Calu3 (cell line): ENCODE results near the gene TMEM86B. TPM values are rescaled to one million over a fixed set of nuclear protein-coding genes. Genes with fewer than 3 reads are reported as not detected.
"Not testable (repeated sequence)": the region's sequence is repeated elsewhere in the genome, so short reads cannot be mapped to it uniquely, and the experiment has no call there.

Experiments
- BruUV-seq: library from RNA; stranded (reverse); fragments of 400-500 nt; replicated peaks from 2 replicates; lab custom pipeline; 2021; lab: Mats Ljungman, UMichigan
- CTCF ChIA-PET: fragments of 300-600 bp; sonication (Branson Sonifier 250); formaldehyde crosslinking; loops from one replicate; lab custom pipeline; 2022; ENCODE audit warnings: antibody characterized with exemption; lab: Charles Lee
- DNase-seq: peaks from one replicate; pipeline ENCODE4 v3.0.0; 2022
- H3K27ac Mint-ChIP-seq: one replicate; pipeline ENCODE4 v1.8.0; 2022; ENCODE audit warnings: mixed read lengths; ENCODE audit not compliant: unreplicated experiment
- H3K27me3 Mint-ChIP-seq: one replicate; pipeline ENCODE4 v1.8.0; 2022; ENCODE audit warnings: mixed read lengths; ENCODE audit not compliant: unreplicated experiment
- H3K36me3 Mint-ChIP-seq: one replicate; pipeline ENCODE4 v1.8.0; 2022; ENCODE audit warnings: mild to moderate bottlenecking, moderate library complexity, mixed read lengths; ENCODE audit not compliant: insufficient read depth, unreplicated experiment
- H3K4me1 Mint-ChIP-seq: one replicate; pipeline ENCODE4 v1.8.0; 2022; ENCODE audit warnings: mild to moderate bottlenecking, low read depth, mixed read lengths; ENCODE audit not compliant: unreplicated experiment
- H3K4me3 Mint-ChIP-seq: one replicate; pipeline ENCODE4 v1.8.0; 2022; ENCODE audit warnings: mild to moderate bottlenecking, low read depth, moderate library complexity, mixed read lengths; ENCODE audit not compliant: unreplicated experiment
- H3K9me3 Mint-ChIP-seq: one replicate; pipeline ENCODE4 v1.8.0; 2022; ENCODE audit warnings: low read depth, mixed read lengths; ENCODE audit not compliant: unreplicated experiment
- CTCF ChIP-seq: fragments of 200-600 bp; IDR thresholded peaks from one replicate; pipeline ENCODE4 v1.8.0; 2022; ENCODE audit warnings: antibody characterized with exemption; ENCODE audit not compliant: unreplicated experiment
- intact Hi-C: fragments of 100-400 bp; cut with micrococcal nuclease; formaldehyde crosslinking; loops from one replicate; pipeline ENCODE4 v1.10.0; 2022; ENCODE audit not compliant: unreplicated experiment
- total RNA-seq: library from RNA; stranded (reverse); gene quantifications from 2 replicates; pipeline ENCODE4 v1.2.3, GENCODE V29; 2022

The TMEM86B gene
- total RNA-seq, 1 experiment from 2014 or later = 14.3 TPM

- BruUV-seq = TSS peak; percentile 41
- Mint-ChIP-seq H3K9me3 (no peaks in the 10 kb centered on the region), H3K27ac (peak overlapping the region; percentile 92), H3K4me3 (peak overlapping the region; percentile 64), H3K36me3 (peaks cover 35% of the 10 kb centered on the region), H3K4me1 (peaks cover 33% of the 10 kb centered on the region), H3K27me3 (no peaks in the 10 kb centered on the region)
- DNase-seq = peak; percentile 97
- TF ChIP-seq CTCF = no peak
- CTCF ChIA-PET = interaction anchor here (0.9 kb wide), 1 partner anchor 214 kb away, joined by 3 read pairs; no protein-coding TSS in a partner anchor
- intact Hi-C loops = no loop called here
These were observed 21.7 kb downstream of the TMEM86B start for GRCh38 chr19:55206664-55207500.

GRCh38 chr19:55202199-55202598 is 26.4 kb downstream of the TMEM86B start:
- Mint-ChIP-seq H3K36me3 (peaks cover 23% of the 10 kb centered on the region), H3K4me1 (peaks cover 10% of the 10 kb centered on the region)
- intact Hi-C loops, H3K4me3 Mint-ChIP-seq, BruUV-seq, H3K27me3 Mint-ChIP-seq, H3K27ac Mint-ChIP-seq, H3K9me3 Mint-ChIP-seq: not testable (repeated sequence)
- peak; percentile 42 for DNase-seq
- peak; percentile 31 for TF ChIP-seq CTCF
- CTCF ChIA-PET = interaction anchor here (0.7 kb wide), 1 partner anchor 100 kb away, joined by 3 read pairs; no protein-coding TSS in a partner anchor

- no peaks in the 10 kb centered on the region for H3K9me3 Mint-ChIP-seq
- no peaks in the 10 kb centered on the region for H3K27me3 Mint-ChIP-seq
- intact Hi-C loops = no loop called here
- CTCF ChIA-PET = interaction anchor here (0.5 kb wide), 1 partner anchor 1170 kb away, joined by 4 read pairs; no protein-coding TSS in a partner anchor
- no TSS peak for BruUV-seq
- H3K27ac Mint-ChIP-seq = no peak overlapping the region
- peaks cover 14% of the 10 kb centered on the region for H3K36me3 Mint-ChIP-seq
- no peaks in the 10 kb centered on the region for H3K4me1 Mint-ChIP-seq
- no peak for TF ChIP-seq CTCF
- H3K4me3 Mint-ChIP-seq = no peak overlapping the region
- no peak for DNase-seq
These were observed 28.9 kb downstream of the TMEM86B start for GRCh38 chr19:55199620-55200204.

- Mint-ChIP-seq H3K27ac (no peak overlapping the region), H3K36me3 (peaks cover 14% of the 10 kb centered on the region), H3K9me3 (no peaks in the 10 kb centered on the region), H3K4me1 (no peaks in the 10 kb centered on the region), H3K4me3 (no peak overlapping the region), H3K27me3 (no peaks in the 10 kb centered on the region)
- no peak for TF ChIP-seq CTCF
- no peak for DNase-seq
- BruUV-seq = no TSS peak
- intact Hi-C loops = no loop called here
- CTCF ChIA-PET = no interaction called here
These were observed 29.9 kb downstream of the TMEM86B start for GRCh38 chr19:55198651-55199050.
